ENCODE data around the gene RNF213. TPM values are rescaled to one million over a fixed set of nuclear protein-coding genes. Genes with fewer than 3 reads are reported as not detected.

Gene RNF213
- total RNA-seq, 1 experiment from 2014 or later = 179 TPM

DNA sequence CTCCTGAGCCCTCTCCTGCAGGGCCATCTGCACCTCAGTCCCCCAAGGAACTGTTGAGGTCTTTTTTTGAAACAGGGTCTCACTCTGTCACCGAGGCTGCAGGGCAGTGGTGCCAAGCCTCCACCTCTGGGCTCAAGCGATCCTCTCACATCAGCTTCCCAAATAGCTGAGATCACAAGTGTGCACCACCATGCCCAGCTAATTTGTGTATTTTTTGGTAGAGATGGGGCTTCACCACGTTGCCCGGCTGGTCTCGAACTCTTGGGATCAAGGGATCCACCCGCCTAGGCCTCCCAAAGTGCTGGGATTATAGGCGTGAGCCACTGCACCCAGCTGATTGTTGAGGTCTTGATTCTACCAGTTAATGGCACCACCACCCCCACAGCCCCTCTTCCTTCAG is 126.4 kb downstream of the RNF213 start:
- Histone ChIP-seq H3F3A (ENCODE audit: insufficient read depth, low read depth) (no peaks in the 10 kb centered on the region), H3K79me2 (ENCODE audit: low read depth) (no peaks in the 10 kb centered on the region), H3K4me3 (no peak overlapping the region), H3K9me3 (ENCODE audit: insufficient read depth, low read depth) (no peaks in the 10 kb centered on the region), H3K27me3 (ENCODE audit: insufficient read depth, low read depth) (no peaks in the 10 kb centered on the region), H4K20me1 (ENCODE audit: insufficient read depth) (no peaks in the 10 kb centered on the region; the same call in 1 of the 2 replicates), H2AFZ (no peak overlapping the region), H3K4me1 (replicated peaks; ENCODE audit: insufficient read depth) (no peaks in the 10 kb centered on the region), H3K4me2 (no peak overlapping the region), H3K9me2 (ENCODE audit: insufficient read depth) (no peaks in the 10 kb centered on the region), H3K27ac (no peak overlapping the region), H3K36me3 (ENCODE audit: low read depth) (no peaks in the 10 kb centered on the region)
- intact Hi-C loops (cut with micrococcal nuclease; ENCODE audit: unreplicated experiment) = no loop called here
- CTCF ChIA-PET = no interaction called here
- POLR2A ChIA-PET (ENCODE audit: unreplicated experiment) = no interaction called here
- no peak for DNase-seq
- no TSS peak for BruUV-seq (replicated peaks)
- TF ChIP-seq CTCF (conservative IDR thresholded peaks at IDR 0.05) (no peak), EZH2 (IDR thresholded peaks at IDR 0.05; ENCODE audit: low read depth) (no peak)

DNA sequence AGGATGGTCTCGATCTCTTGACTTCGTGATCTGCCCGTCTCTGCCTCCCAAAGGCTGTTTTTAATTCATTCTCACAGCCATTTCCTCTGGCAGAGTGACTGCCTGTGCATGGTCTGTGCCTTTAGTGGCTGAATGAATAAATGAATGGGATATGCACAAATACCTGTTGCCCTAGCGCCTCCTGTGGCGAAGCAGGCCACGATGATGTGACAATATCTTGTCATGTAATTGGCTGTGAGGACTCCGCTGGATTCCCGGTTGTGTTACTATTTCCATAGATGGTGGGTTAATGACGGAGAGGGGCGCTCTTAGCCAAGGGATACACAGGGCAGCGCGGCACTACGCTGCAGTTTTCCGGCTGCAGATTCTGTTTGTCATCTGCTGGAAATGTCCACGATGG is 127.5 kb downstream of the RNF213 start:
- Histone ChIP-seq H3K4me3 (no peak overlapping the region), H3K4me1 (replicated peaks; ENCODE audit: insufficient read depth) (no peaks in the 10 kb centered on the region), H3K79me2 (ENCODE audit: low read depth) (no peaks in the 10 kb centered on the region), H3F3A (ENCODE audit: insufficient read depth, low read depth) (no peaks in the 10 kb centered on the region), H3K9me3 (ENCODE audit: insufficient read depth, low read depth) (no peaks in the 10 kb centered on the region), H3K9me2 (ENCODE audit: insufficient read depth) (no peaks in the 10 kb centered on the region), H4K20me1 (ENCODE audit: insufficient read depth) (no peaks in the 10 kb centered on the region; the same call in 1 of the 2 replicates), H3K27ac (no peak overlapping the region), H3K4me2 (no peak overlapping the region), H3K27me3 (ENCODE audit: insufficient read depth, low read depth) (no peaks in the 10 kb centered on the region), H2AFZ (no peak overlapping the region), H3K36me3 (ENCODE audit: low read depth) (no peaks in the 10 kb centered on the region)
- no peak for TF ChIP-seq EZH2 (IDR thresholded peaks at IDR 0.05; ENCODE audit: low read depth)
- TF ChIP-seq CTCF (conservative IDR thresholded peaks at IDR 0.05) = no peak
- ChIA-PET CTCF (no interaction called here), POLR2A (ENCODE audit: unreplicated experiment) (no interaction called here)
- BruUV-seq (replicated peaks) = no TSS peak
- no peak for DNase-seq
- intact Hi-C loops (cut with micrococcal nuclease; ENCODE audit: unreplicated experiment) = no loop called here

- no peak overlapping the region for H3K4me2 ChIP-seq
- H3K36me3 ChIP-seq (ENCODE audit: low read depth) = no peaks in the 10 kb centered on the region
- TF ChIP-seq CTCF (conservative IDR thresholded peaks at IDR 0.05) (no peak), EZH2 (IDR thresholded peaks at IDR 0.05; ENCODE audit: low read depth) (no peak)
- no peaks in the 10 kb centered on the region for H3K4me1 ChIP-seq (replicated peaks; ENCODE audit: insufficient read depth)
- no peaks in the 10 kb centered on the region for H3K27me3 ChIP-seq (ENCODE audit: insufficient read depth, low read depth)
- H3K79me2 ChIP-seq (ENCODE audit: low read depth) = no peaks in the 10 kb centered on the region
- BruUV-seq (replicated peaks) = no TSS peak
- no peaks in the 10 kb centered on the region for H3K9me2 ChIP-seq (ENCODE audit: insufficient read depth)
- H3K4me3 ChIP-seq = no peak overlapping the region
- no peak overlapping the region for H2AFZ ChIP-seq
- no peak for DNase-seq
- POLR2A ChIA-PET (ENCODE audit: unreplicated experiment) = no interaction called here
- H3K9me3 ChIP-seq (ENCODE audit: insufficient read depth, low read depth) = no peaks in the 10 kb centered on the region
- no peaks in the 10 kb centered on the region for H3F3A ChIP-seq (ENCODE audit: insufficient read depth, low read depth)
- intact Hi-C loops (cut with micrococcal nuclease; ENCODE audit: unreplicated experiment) = no loop called here
- no peak overlapping the region for H3K27ac ChIP-seq
- CTCF ChIA-PET = no interaction called here
- no peaks in the 10 kb centered on the region; the same call in 1 of the 2 replicates for H4K20me1 ChIP-seq (ENCODE audit: insufficient read depth)
These were observed 127.9 kb downstream of the RNF213 start for GRCh38 chr17:80388601-80389000.

All from PC-9 (cell line).